NCI-H2107 treated with DMSO at 0.1 percent for 48 hours (cell line): Measurements from ENCODE around the gene CD180.

Experiments used
- DNase-seq: peaks from one replicate; lab custom pipeline; 2025; ENCODE audit not compliant: unreplicated experiment; lab: John Stamatoyannopoulos, UW

Gene CD180

GRCh38 chr5:67214036-67214435 lies 17.4 kb upstream of the CD180 start:
- no peak for DNase-seq

- DNase-seq = no peak
Measured at GRCh38 chr5:67211926-67212325, 15.3 kb upstream of the CD180 start.

GRCh38 chr5:67209141-67209771 lies 12.7 kb upstream of the CD180 start:
- peak; percentile 51 for DNase-seq

DNA sequence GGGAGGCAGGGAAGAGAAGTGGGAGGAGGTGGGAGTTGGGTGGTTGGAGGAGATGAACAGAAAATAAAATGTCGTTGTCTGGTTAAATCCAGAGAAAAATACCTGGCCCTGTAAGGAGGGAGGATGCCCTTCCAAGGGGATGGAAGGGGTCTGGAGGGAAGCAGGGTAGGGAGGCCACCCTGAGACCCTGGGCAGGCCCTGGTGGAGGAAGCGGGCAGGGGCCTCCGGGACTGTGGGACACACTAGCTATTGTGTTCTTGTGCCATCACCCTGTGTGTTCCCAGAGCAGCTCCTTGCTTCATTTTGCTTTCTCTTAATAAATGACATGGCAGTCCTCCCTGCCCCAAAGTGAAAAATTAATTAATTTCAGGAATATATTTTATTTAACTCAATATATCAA lies 11.8 kb upstream of the CD180 start:
- DNase-seq = no peak

DNA sequence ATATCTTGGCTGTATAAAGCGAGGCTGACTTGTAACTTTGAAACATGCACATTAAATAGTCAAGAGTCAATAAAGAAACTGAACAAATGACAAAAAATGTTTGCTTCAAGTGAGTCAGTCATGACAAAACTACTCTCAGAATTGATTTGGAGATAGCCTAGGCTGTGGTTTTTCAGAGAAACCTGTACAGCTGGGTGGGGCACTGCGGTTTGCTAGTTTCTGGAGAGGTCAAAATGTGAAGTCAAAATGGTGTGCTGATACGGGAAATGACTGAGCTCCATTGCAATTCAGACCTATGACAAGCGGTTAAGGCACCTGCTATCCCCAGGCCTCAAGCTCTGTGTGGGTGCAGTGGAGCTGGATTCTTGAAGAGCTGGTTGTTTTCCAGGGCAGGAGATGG lies 10.3 kb upstream of the CD180 start:
- no peak for DNase-seq

GRCh38 chr5:67206461-67206860 lies 9.9 kb upstream of the CD180 start:
- no peak for DNase-seq

DNA sequence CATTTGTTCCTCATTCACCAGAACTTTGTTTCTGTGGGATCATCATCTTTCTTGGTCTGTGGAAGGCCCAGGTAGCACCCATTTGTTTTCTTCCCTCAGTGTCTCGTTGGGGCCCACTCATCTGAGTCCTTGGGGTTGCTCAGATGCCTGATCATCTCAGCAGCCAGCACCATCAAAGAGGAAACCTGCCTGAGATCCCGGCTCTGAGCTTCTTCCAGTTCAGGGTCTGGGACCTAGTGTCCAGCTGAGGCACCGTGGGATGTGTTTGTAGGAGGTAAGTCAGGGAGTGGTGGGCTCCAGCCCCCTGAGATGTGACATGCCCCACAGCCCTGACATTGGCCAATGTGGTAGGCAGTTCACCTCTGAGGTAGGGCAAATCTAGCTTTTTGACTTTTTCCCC lies 9.4 kb upstream of the CD180 start:
- no peak for DNase-seq

- DNase-seq = no peak
Measured at GRCh38 chr5:67204821-67205220, 8.2 kb upstream of the CD180 start.

DNA sequence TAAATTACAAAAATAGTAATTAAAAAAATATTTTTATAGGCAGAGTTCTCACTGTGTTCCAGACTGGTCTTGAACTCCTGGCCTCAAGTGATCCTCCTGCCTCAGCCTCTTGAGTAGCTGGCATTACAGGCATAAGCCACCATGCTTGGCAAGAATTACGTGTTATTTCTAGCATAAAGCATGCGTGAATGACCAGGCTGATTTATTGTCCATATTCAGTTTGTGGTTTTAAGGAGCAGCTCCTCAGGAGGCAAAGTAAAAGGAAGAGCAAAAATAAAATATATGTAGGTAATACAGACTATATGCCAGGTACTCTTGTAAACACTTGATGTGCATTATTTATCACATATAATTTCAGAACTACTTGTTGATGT lies 7.1 kb upstream of the CD180 start:
- no peak for DNase-seq

GRCh38 chr5:67202828-67203227 lies 6.2 kb upstream of the CD180 start:
- no peak for DNase-seq

DNA sequence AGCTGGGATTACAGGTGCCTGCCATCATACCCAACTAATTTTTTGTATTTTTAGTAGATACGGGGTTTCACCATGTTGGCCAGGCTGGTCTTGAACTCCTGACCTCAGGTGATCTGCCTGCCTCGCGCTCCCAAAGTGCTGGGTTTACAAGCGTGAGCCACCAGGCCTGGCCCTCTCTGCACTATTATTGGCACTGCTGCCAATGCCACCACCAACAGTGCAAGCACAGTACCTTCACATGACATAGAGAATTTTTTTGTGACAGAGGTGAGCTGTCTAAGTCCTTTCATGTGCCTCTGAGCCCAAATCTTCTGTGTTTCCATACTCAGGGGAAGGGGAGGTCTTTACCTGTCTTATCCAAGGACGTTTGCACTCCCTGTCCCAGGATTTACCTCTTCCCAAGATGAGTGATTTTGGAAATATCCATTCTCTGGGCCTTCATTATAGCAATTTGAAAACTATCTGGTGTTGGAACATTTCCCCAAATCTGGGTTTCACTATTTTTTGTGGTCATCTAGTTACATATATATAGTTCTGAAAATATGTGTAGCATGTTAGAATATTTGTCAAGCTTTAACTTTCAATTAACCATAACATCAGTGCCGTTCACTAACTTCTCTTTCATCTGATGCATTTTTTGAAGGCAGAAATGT lies 5.4 kb upstream of the CD180 start:
- DNase-seq = no peak

- DNase-seq = no peak
Measured at GRCh38 chr5:67200809-67201562, 4.4 kb upstream of the CD180 start.

- DNase-seq = no peak
Measured at GRCh38 chr5:67199859-67200258, 3.3 kb upstream of the CD180 start.

DNA sequence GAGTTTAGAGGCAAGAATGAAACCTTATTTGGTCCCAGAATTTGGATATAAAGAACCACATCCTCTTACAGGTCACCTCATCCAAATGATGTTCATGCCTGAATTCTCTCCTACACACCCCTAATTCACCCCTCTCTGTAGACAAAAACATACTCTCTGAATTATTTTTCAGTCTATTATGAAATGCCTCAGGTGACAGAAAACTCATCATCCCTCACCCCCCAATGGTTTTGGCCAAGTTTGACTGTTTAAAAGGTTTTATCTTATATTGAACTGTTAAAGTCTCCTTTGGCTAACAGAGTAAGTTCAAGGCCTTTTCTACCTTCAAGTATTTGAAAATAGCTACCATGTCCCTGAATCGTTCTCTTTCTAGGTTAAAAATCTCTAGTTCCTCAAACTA lies 2.3 kb upstream of the CD180 start:
- no peak for DNase-seq

- no peak for DNase-seq
Measured at GRCh38 chr5:67197536-67197935, 937 bp upstream of the CD180 start.

DNA sequence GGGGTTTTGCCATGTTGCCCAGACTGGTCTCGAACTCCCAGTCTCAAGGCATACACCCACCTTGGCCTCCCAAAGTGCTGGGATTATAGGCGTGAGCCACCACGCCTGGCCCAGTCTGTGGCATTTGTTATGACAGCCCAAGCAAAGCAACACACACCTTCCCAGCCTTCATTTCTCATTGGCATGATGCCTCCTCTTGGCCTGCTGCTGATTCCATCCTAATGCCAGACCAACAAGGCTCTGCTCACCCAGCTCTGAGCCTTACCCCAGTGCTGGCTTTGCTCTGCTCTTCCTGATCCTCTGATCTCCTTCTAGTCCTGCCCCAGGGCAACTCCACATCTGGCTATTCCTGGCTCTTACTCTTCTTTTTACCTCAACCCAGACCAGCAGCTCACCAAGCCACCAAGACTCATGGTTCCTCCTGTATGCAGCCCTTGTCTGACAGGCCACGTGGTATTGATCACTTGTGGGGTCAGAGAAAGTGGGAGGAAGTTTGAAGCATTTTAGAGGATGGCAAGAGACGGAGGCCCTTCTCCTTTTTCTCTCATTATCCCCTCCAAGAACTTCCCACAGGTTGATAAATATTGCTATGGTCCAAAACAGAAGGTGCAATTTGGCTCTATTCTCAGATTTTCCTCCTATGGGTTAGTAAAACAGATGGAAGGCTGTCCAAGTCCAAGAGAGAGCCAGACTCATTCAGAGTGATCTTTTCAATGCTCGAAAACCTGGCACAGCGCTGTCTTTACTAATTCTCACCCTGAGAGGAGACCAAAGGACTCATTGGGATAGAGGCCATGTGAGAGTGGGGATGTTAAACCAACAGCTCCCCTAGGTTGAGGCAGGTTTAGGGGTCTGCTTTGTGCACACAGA lies 958 bp downstream of the CD180 start:
- DNase-seq = no peak

DNA sequence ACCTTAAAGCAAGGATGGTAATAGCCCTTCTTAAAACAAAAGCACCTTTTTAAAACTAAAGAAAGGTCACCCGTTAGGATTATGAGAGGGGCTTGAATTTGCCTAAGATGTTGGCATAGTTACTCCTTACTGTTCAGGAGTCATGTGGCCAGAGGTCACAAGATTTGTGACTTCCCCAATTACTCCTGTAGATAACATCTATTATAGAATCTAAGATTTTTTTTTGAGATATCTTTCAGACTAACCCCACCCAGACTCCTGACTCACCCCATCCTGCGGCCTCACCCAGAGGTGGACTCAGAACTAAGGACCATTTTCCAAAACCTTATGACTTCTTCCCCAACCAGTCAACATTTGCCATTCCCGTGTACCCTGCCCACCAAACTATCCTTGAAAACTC lies 2.4 kb downstream of the CD180 start:
- no peak for DNase-seq

DNA sequence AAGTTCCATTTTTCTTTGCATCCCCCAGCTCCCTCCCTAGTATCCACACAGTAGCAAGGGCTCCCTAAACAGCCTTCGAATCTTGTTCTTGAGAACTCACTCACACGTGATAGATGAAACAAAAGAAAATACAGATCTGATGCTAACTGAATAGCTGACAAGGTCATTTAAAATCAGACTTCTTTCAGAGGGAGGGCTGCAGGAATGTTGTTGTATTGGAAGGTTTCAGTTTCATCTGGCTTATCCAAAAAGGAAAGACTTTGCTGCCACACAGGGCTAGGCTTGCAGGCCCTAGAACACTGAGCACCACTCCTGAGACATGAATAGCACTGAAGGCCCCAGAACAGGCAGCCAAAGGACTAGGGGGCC lies 3.2 kb downstream of the CD180 start:
- no peak for DNase-seq

GRCh38 chr5:67192719-67193438 lies 3.7 kb downstream of the CD180 start:
- DNase-seq = no peak

GRCh38 chr5:67190861-67191260 lies 5.7 kb downstream of the CD180 start:
- DNase-seq = no peak

DNA sequence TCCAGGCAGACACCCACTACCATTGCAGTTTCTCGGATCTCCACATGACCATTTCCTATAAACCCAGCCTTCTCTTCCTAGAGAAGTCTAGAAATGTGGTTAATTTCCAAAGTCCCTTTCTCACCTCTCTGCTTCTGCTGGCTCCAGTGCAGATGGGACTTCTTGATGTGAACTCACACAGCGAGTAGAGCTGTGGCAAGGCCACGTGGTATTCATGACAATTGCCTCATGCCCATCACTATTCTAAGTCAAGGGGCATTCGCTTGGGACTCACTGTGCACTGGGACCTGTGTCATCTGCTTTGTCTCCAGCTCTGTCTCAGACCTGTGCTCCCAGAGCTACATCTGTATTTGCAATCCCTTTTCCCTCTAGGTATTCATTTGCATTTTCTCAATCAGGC lies 6.2 kb downstream of the CD180 start:
- DNase-seq = no peak
